ENCODE data around the gene HAND2.

HAND2 gene

DNA sequence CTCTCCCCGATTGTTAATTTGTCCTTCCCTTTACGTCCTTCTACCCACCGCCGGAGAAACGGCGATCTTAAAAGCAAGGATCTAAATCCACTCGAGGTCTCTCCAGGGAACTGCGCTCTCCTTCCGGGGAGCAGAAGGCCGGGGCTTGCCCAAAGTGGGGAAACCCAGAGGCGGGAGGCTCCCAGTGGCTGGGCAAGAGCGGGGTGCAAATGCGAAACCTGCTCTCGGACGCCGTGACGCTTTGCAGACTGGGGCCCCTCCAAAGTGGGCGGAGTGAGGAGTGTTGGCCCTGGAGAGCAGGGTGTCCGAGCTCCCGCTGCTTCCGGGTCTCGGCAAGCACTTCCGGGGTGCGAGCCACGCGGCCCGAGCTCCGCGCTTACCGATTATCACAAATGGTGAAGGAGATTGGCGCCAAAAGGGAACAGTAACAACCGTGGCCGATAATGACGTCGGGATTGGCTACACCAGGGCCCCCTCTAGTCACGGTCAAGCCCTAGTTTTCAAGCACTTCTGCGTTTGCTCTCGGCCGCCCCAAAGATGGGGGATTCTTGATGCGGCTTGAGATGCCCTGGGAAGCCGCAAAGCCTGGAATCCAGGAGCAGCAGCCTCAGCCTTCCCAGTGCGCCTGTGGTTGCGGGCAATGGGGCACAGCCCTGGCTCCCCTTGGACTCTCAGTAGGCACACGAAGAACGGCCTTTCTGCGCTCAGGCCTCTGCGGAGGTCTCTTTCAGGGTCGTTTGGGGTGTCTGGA is 29.0 kb downstream of the HAND2 start:
- DNase-seq, result no peak

DNA sequence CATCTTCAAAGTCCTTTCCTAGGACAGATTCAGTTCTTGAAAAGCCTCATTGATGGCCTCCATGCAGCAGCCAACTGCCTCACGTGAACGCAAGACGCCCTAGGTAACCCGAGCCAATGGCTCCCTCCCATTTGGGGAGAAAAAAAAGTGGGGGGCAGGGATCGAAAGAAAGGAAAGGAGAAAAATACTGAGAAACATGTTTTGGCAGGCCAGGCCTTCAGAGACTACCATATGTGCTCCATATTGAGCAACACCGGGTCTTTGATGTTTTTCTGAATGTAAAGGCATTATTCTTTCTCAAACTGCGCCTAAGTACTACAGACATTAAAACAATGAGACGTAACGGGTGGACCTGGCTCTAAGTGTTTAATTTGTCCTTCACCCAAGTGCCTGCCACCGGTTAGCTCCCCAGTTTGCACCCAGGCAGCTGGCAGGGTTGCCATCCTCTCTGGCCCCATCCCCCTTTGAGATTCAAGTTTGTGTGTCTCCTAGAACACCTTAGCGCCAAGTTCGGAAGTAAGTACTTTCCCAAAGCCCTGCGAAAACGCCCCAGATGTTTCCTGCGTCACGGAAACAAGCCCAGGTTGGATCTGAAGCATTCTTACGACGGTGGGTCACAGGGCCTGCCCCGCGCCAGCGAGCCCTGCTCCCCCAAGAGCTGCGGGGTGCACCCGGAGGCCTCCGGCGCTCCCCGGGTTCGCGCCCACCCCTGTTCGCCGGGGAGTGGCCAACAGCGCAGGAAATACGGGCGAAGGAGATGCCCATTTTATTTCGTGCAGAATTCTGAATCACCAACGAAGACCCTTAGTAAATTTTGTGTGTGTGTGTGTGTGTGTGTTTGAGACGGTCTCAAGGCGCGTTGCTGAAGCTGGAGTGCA is 30.1 kb downstream of the HAND2 start:
- DNase-seq, result no peak

DNA sequence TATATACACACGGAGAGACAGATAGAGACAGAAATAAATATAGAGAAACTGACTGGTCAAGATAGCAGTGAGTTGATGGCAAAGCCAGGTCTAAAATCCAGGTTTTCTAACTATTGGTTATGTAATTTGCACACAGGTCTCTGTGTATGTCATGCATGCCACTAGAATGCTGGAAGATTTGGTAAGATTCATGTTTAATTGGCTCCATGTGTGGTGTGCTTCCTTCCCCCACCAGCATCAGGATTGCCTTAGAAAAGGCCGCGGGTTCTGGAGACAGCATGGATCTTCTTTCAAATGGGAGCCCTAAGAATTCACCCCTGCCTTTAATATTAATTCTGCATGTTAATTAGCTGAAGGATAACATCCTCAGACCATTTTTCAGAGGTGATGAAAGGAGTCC is 31.3 kb downstream of the HAND2 start:
- DNase-seq, result no peak

DNA sequence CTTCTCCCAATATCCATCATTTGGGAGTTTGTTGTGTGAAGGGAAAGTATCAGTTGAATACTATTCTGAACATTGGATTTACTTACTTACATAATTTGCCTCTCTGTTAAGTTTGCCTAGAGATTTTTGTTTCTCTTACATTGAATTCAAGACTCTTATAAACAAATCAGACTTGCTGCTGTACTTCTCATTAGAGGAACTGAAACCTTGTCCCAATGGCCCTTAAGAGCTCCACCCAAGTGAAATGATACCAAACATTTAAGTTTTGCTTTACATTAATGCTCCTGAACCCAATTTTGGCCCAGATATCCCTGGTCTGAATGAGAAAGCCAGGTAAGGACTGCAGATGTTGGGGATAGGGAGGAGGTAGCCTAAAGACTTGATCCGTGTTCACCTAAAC is 32.0 kb downstream of the HAND2 start:
- no peak for DNase-seq

DNA sequence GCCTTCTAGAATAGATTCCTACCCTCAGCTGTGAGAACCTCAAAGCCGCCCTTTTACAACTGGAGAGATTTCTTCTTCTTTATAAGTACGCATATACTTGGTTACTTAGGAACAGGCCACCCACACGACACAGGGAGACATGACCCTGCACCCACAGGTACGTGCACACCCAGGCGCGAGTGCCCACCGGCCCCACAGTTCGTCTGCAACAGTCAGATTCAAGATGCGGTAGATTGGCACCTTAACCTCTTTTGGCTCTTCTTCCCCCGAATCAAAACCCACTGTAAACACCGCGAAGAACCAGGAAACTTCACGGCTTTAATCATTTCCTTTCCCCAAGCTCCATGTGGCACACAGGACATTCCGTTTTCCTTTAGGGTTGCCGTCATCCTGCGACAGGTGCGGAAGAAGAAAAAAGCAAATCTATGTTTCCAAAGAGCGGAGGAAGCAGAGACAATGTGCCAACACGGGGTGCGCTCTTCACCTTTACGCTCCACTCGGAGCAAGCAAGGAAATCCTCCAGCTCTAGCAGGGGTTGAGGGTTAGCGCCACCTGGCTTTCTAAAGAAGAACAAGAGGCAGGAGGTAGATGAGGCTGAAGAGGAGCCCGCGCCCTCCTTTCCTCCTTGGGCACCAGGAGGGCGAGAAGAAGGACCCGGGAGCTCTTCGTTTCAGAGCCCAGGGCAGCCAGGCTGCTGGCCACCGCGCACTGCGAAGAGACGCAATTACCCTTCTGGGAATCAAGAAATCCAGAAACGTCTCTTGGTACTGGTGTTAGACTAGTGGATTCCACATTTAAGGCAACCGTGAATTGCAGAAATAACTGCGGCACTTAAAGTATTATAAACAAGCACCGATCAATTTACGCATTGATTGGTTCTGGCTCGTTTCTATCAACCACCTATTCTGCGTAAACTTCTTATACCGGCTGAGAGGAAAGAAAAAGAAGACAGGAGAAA is 35.7 kb downstream of the HAND2 start:
- peak; percentile 30 for DNase-seq

DNA sequence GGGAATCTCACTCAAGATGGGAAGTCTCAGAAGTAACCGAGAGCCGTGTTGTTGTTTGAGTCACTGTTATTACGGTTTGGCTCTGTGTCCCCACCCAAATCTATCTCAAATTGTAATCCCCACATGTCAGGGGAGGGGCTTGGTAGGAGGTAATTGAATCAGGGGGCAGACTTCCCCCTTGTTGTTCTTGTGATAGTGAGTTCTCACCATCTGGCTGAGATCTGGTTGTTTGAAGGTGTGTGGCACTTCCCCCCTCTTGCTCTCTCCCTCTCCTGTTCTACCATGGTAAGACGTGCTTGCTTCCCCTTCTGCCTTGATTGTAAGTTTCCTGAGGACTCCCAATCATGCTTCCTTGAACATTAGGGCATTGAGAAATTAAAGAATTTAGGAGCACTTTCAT is 37.0 kb downstream of the HAND2 start:
- DNase-seq, result no peak

DNA sequence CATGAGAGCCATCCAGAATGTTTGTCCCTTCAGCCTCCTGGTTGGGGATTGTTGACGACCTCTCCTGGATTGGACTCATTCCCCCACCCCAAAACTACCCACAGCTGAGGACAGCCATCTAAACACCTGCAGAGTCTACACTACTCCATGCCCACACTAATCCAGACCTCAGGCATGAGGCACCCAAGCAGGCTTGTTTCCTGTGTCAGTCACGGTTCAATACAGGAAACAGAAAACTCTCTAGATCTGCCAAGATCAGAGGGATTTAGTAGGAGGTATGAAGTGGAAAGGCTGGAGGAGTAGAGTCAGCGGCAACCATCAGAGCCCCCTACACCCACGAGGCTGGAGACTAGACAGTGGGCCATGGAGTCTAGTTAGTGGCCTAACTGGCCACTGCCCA is 37.7 kb downstream of the HAND2 start:
- no peak for DNase-seq

DNA sequence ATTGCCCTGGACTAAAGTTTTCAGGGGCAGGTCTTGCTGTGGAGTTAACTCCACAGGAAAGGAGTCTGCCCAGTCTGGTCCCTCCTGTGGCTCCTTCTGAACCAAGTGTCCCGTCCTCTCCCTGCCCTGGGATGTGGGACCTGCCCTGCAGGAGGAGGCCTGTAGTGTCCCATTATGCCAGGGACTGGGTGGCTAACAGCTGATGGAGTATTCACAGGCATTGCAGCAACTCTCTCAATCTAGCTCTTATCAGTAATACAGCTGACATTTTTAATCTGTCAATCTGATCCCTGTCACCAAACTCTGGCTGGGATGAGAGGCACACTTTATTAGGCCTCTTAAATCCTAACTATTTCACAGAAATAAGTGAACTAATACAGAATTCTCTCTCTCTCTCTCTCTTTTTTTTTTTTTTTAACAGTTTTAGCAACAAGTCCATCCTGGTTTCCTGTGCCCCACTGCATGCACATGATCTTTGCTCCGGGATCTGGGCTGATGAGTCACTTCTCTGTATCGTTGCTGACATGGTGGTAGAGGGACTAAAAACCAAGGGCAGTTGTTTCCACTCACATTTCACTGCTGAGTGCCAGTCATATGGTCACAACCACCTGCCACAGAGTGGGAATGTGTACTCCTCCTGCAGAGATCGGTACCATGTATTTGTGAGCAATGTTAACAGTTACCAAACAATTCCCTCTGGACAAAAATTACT is 39.1 kb downstream of the HAND2 start:
- no peak for DNase-seq

DNA sequence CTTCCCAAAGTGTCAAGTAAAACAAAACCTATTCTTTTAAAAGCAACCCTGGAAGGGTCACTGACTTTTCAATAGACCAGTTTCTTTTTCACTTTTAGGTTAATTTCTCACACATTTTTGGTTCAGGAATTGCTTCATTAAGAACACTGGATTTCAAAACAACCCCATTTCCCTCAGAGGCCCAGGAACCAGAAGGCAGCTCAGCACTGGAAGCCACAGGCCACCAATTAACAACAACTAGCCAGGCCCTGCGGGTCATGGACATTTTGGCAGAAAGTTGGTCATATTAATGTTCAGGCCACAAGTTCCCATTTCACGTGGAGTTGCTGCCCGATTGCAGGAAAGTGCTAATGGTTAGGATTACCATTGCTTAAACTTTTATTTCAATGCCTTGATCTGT is 39.8 kb downstream of the HAND2 start:
- no peak for DNase-seq

DNA sequence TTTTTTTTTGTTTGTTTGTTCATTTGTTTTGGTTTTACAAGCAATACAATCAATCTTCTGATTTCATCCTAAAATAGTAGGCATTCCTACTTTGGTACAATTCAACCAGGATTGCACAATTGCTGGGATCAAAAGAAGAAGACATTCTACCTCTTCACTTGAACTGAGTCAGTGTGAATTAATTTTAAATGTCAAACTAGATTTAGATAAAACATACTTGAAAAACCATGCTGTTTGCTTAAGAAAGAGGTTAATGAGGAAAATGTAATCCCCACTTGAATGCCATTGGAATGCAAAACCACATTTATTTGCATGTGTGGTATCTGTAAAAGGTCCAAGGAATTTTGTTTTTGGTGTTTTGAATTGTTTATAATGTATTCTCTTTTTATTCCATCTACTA is 40.5 kb downstream of the HAND2 start:
- DNase-seq, result no peak

DNA sequence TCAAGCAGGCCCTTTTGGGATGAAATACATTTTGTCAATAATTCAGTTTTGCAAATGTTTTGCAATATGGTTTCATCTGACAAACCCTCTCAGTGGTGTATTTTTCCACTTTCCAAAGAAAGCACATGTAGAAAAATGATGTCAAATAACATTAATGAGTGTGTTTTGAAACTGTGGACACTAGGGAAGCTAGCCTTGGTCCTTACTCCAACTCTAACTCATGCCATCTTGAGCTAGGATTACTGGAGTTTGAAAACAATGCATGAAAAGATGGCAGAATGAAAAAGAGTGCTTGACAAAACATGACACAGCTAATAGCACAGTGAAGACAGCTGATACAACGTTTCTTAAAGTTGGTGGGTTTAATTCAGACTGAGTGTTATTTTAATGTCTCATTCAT is 41.4 kb downstream of the HAND2 start:
- DNase-seq, result no peak

DNA sequence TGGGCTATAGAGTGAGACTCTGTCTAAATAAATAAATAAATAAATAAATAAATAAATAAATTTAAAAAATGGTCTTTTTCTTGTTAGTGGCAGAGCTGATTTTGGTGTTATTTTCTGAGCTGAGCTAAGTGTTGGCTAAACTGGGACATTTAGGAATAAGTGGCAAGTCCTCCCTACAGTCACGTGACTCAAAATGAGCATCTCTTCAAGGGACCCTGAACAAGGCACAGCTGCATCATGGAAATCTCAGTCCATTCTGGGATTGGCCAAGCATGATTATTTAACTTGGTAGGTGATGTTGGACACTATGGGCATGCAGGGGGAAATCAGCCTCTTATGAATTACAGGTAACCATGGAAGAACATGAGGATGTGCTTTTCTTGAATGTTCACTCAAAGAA is 42.0 kb downstream of the HAND2 start:
- no peak for DNase-seq

DNA sequence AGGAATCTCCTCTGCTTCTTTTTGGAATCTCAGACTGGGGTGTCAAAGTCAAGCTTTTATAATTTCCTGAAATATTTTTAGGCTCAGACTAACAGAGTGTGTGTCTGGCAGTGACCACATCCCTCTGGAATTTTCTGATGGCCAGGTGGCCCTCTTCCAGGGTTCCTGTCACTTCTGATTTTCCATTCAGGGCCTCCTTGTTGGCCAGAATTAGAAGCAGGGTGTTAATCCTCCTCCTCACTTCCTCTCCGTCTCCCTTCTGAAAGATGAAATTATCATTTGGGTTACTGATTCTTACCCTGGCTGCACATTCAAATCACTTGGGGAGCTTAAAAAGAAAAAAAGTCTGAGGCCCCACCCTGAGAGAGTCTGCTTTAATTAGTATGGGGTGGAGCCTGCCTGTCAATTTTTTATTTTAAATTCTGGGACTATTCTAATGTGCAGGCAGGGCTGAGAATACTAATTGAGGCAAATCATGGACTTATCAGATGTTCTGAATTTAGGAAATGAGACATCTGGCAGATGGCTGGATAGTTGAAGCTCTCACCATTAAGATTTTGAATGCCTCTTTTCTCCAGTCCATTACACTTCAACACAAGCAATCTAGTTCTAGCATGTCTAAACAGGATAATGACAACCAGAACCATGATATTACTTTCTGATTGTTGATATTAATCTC is 43.2 kb downstream of the HAND2 start:
- DNase-seq, result no peak

DNA sequence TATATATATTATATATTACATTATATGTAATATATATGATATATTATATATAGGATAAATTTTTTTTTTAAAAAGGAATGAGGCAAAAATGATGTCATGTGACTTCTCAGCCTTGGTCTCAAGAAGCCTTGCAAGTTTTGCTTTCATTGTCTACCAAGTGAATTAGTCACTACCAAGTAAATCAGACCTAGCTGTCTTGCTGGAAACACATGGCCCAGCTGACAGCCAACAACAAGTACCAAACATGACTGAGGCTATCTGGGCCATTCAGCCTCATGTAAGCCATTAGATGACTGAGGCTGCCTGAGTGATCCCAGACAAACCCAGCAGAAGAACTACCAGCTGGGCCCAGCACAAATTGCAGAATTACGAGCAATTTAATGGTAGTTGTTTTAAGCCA is 44.9 kb downstream of the HAND2 start:
- DNase-seq, result no peak

DNA sequence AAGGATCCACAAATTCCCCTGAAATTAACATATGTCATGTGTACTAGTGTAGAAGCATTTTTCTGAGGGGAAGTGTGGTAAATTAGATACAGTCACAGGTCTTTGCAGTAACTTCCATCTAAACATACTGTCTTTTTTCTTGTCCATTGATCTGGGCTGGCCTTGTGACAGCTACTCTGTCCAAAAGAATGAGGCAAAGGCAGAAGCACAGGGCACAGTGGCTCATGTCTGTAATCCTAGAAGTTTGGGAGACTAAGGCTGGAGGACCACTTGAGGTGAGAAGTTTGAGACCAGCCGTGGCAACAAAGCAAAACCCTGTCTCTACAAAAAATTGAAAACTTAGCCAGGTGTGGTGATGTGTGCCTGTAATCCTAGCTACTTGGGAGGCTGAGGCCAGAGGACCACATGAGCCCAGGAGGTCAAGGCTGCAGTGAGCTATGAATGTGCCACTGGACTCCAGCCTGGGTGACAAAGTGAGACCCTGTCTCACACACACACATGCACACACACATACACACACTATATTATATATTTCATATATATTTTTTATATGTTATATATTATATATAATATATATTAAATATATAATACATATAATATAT is 47.6 kb downstream of the HAND2 start:
- no peak for DNase-seq

DNA sequence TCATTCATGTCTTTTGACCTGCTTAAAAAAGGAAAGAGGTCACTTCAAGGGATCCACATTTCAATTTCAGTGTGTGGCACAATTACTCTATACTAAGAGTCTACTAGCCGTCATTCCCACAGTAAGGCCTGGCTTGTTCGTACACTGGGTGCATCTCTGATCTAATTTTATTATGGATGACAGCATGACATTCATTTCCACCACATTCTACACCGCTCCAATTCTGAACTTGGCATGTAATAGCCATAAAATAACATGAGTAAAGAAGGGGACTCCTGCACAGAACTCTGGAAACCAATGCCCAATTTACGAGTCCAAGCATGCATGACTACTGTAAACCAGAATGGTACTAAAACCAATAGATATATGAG is 51.1 kb downstream of the HAND2 start:
- DNase-seq, result no peak

DNA sequence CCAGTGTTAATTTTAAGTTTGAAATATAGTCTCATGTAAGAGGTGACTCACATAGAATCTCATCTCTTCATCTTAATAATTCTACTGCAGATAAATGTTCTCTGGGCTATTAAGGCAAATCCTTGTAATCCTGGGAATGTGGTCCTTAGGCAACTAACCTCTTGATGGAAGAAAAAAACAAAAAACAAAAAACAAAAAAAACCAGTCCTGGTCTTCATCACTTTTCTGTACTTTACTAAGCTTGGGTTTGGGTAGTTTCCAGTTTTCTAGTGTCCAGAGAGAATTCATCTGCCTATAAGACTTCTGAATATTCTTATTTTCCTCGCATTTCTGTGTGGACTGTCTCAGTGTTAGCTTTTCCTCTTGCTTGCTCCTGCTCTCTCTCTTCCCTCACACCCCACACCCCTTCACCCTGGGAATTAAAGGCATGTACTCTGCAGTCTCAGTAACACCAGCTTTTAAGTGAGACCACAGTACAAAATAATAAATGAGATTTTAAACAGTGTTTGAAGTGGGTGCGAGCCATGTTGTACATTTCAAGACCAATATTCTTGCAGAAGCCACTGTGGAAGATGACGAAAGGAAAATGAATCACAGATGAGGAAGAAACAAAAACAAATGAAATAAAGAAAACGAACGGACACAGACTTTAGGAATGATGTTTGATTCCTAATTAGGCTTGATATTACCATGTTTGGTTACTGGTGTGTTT is 51.7 kb downstream of the HAND2 start:
- DNase-seq, result no peak

DNA sequence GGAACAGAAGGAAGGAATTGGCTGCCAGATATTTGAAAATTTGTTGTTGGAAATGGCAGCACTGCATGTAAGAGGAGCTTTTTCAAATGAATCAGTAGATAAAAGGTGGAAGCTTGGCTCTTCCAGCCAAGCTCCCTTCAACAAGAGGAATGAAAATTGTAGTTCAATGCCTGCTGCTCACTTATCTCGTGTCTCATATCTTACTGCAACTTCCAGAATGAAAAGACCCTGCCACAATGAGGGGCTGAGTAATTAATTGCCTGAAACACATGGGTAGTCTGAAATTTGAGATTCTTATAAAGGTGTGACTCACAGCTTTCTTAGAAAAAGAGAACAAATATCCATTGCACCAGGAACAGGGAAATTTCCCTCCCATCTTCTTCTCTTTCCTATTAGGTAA is 53.0 kb downstream of the HAND2 start:
- no peak for DNase-seq
